Measurements from ENCODE around the gene MYL6.
"Not testable (repeated sequence)": the region's sequence is repeated elsewhere in the genome, so short reads cannot be mapped to it uniquely, and the experiment has no call there.

MYL6 gene

GRCh38 chr12:56129942-56130495, 28.1 kb upstream of the MYL6 start:
- no peak for DNase-seq

GRCh38 chr12:56130876-56131275, 27.3 kb upstream of the MYL6 start:
- no peak for DNase-seq

- no peak for DNase-seq
Measured at GRCh38 chr12:56134897-56135296, 23.3 kb upstream of the MYL6 start.

GRCh38 chr12:56137853-56138571, 20.1 kb upstream of the MYL6 start:
- DNase-seq = no peak

- DNase-seq = no peak
Measured at GRCh38 chr12:56141946-56142784, 16.0 kb upstream of the MYL6 start.

GRCh38 chr12:56143217-56143616, 14.9 kb upstream of the MYL6 start:
- DNase-seq = no peak

GRCh38 chr12:56143870-56144269, 14.3 kb upstream of the MYL6 start:
- DNase-seq = no peak

- DNase-seq = no peak
Measured at GRCh38 chr12:56145217-56145616, 12.9 kb upstream of the MYL6 start.

GRCh38 chr12:56146492-56147460, 11.4 kb upstream of the MYL6 start:
- DNase-seq = no peak

GRCh38 chr12:56150563-56150962, 7.6 kb upstream of the MYL6 start:
- DNase-seq = peak; percentile 23

- peak; percentile 82 for DNase-seq
Measured at GRCh38 chr12:56151672-56152131, 6.5 kb upstream of the MYL6 start.

- peak; percentile 96 for DNase-seq
Measured at GRCh38 chr12:56152132-56152755, 5.9 kb upstream of the MYL6 start, which contains the start of gene MYL6B. Gene MYL6B (plus strand): TSS chr12:56152587. CDS start chr12:56153919, 1,332 bp downstream.

GRCh38 chr12:56152756-56153677, 5.1 kb upstream of the MYL6 start:
- peak; percentile 9 for DNase-seq

- no peak for DNase-seq
Measured at GRCh38 chr12:56153678-56154065, 4.5 kb upstream of the MYL6 start.

- DNase-seq = no peak
Measured at GRCh38 chr12:56154246-56154771, 3.9 kb upstream of the MYL6 start.

GRCh38 chr12:56154818-56155217, 3.3 kb upstream of the MYL6 start:
- no peak for DNase-seq

GRCh38 chr12:56155256-56155845, 2.8 kb upstream of the MYL6 start:
- no peak for DNase-seq

- not testable (repeated sequence) for DNase-seq
Measured at GRCh38 chr12:56156464-56157200, 1.5 kb upstream of the MYL6 start.

All from RPMI8226 (cell line).